GM18870 (cell line): ENCODE data around the gene PHF12.
"Not testable (repeated sequence)": the region's sequence is repeated elsewhere in the genome, so short reads cannot be mapped to it uniquely, and the experiment has no call there.

ENCODE experiments used
- ATAC-seq: cut with Tn5 transposase; IDR thresholded peaks from one replicate; pipeline ENCODE4 v1.9.1; 2021; ENCODE audit warnings: moderate library complexity; ENCODE audit not compliant: unreplicated experiment

The PHF12 gene

DNA sequence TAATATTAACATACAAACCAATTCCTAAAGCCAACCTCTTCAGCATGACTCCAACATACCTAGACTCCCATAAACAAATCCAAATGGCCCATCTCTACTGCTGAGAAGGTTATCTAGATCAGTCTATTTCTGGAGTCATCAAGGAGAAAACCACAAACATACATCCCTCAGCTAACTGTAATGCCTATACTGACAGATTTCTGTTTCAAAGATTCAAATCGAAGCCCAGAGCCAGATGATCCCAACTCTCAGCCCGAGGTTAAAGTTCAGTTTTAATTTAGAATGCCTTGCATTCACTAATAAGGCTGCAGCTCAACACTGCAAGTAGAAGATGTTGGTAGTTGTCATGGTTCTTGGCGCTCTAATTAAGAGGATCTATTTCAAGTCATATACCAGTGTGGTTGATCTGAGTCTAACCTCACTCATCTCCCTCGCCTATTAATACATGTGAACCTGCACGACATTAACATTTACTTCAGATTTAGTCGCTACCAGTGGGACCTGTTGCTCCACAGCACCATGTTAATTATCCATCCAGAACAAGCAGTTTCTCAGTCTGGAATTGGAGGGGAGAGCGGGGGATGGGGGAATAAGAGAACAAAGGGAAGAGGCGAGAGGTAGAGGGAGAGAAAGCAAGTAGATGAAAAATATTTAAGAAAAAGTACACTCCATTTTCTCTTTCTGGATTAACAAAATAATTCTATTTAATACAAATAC is 15.4 kb downstream of the PHF12 start:
- ATAC-seq, result no peak

DNA sequence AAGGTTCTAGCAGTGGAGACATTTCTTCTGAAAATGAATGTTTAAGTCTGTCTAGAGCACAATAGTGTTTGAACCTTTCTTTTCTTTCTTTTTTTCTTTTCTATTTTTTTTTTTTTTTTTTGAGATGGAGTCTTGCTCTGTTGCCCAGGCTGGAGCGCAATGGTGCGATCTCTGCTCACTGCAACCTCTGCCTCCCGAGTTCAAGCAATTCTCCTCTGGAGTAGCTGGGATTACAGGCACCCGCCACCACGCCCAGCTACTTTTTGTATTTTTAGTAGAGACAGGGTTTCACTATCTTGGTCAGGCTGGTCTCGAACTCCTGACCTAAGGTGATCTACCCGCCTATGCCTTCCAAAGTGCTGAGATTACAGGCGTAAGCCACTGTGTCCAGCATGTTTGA is 16.8 kb downstream of the PHF12 start:
- ATAC-seq, result not testable (repeated sequence)

DNA sequence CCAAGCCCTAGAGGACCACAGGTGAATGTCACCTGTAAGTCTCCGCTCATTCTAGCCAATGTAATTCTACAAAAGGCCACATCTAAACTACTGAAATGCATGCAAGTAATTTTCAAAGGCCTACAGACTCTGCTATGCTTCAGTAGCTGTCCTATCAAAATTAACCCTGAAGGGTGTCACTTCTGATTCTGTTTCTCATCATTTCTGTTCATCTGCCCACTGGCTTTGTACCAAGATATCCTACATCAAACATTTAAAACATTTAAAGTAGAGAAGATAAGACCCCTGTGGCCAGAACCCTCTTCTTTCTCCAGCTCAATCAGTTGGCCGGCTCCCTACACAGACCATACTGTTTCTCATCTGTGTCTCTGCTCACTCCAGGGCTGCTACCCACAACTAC is 21.5 kb downstream of the PHF12 start:
- no peak for ATAC-seq

DNA sequence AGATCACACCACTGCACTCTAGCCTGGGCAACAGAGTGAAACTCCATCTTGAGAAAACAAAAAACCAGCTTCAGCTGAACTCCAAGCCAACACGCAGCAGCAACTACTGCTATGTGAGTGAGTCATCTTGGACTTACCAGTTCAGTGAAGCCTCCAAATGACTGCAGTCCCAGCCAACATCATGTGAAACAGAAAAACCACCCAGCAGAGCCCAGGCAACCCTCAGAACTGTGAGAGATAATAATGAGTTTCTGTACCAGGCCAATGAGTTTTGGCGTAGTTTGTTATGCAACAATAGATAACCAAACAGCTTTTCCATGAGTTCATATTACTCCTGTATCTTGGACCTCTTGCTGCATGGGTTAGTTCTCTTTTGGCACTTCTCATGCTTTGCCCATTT is 23.3 kb downstream of the PHF12 start:
- no peak for ATAC-seq

DNA sequence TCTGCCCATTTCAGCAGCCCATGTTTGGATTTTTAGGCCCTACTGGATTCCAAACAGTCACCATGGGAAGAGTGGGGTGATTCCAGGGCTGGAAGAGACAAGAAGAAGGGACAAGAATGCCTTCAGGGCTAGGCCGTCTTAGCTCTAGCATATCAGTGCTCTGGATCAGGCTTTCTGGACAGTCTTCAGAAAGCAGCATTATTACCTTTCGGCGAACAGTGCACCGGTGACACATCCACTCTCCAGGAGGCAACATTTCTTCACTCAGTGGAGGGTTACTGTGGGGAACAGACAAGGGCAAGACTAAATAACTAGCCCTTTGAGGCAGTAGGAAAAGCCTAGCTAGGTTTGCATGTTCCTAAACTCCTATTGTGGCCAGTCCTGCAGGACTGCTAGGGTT is 24.5 kb downstream of the PHF12 start:
- ATAC-seq, result no peak

DNA sequence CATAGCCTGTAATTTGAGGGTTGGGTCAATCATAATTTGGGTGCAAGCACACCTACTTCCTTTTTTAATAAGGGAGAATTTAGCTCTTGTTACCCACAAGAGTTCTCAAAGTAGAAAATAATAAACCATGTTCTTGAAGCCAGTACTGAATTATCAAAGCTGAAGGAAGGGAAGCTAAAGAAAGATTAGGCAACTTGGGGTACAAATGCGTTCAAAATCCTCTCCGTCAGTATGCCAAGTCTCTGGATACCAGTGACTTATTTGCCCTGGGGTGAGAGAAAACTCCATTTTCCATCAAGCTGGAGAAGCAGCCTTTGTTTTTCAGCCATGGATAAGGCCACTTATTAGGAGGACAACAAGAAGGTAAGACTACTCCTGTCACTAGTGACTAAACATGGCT is 25.0 kb downstream of the PHF12 start:
- ATAC-seq, result no peak

DNA sequence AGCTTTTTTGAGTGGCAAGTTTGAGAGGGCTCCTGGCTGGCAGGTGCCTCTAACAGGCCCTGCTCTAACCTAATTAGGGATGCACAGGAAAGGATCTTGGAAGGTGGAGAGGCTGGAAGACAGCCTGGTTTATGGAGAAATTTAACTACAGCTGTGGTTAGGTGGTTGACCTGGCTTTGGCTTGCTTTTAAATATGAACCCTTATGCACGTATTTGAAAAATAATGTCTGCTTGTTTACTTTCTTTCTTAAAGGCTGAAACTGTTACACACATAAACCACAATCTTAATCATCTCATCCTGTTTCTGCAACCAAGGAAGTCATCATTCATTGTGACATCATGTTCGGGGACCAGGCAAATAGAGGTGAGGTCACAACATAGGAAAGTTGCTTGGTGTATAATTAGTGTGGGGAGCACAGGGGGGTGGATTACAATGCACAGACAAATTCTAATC is 25.4 kb downstream of the PHF12 start:
- no peak for ATAC-seq

DNA sequence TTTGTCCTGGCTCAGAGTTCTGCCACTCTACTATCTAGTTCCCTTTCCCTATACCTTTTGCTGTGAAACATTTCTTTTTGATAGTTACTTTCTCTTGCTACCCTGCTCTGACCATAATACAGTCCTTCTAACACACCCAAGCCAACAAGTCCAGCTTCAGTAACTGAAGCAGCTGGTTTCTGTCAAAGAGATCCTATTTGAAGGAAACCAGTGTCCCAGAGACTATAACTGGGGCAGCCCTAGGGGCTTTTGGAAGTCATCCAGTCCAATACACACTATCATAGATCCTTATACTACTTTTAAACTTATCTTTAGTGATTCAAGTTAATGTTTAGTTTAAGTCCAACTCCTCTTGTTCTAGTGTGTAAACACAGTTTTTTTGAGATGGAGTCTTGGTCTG is 31.1 kb downstream of the PHF12 start:
- no peak for ATAC-seq

DNA sequence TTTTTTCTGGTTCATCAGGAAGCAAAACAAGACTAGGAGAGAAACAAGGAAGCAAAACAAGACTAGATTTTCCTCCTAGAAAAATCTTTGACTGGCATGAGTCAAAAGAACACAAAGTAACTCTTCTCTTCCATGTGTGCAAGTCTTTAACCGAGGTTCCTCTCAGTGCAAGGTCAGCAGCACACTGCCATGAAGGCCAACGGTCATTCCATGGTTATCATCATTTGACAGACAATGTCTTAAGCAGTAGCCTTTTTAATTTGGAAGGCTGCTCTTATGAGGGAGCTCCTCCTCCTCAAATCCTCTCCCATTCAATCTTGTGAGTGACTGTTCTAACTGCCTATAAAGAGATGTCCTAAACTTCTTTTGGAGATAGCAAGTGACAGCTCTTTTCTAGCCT is 33.0 kb downstream of the PHF12 start:
- ATAC-seq, result no peak

DNA sequence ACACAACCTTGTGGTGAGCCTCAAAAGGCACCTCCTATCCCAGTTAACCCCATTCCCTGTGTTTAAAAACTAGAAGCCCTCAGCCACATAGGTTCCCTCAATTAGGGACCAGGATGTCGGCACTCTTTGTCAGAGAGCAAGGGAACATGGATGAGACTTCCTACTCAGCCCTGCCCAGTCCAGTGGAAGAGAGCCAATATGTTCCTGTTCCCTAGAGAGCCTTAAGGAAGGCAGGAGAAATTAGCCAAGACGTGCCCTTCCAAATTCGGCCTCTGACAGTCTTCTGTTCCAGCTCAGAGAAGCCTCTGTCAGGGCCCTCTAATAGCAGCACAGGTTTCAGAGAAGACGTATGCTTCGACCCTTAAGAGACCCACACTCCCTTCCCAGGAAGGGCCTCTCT is 33.9 kb downstream of the PHF12 start:
- ATAC-seq, result no peak

DNA sequence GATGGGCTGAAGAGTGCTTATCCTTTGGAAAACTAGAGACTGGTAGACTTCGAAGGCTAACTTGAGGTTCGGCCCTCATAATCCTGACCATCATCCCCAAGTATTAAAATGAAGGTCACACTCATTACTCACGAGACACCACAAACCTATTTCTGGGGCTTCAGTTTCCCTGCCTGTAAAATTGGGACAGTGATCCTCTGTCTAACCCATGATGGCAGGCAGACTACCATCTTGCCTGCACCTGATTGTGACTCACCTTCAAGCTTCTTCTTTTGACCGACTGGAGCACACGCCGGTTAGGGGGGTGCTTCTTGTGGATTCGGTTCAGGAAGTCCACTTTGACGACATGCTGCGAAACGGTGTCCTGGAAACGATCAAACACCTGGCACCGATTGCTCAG is 34.3 kb downstream of the PHF12 start:
- no peak for ATAC-seq

DNA sequence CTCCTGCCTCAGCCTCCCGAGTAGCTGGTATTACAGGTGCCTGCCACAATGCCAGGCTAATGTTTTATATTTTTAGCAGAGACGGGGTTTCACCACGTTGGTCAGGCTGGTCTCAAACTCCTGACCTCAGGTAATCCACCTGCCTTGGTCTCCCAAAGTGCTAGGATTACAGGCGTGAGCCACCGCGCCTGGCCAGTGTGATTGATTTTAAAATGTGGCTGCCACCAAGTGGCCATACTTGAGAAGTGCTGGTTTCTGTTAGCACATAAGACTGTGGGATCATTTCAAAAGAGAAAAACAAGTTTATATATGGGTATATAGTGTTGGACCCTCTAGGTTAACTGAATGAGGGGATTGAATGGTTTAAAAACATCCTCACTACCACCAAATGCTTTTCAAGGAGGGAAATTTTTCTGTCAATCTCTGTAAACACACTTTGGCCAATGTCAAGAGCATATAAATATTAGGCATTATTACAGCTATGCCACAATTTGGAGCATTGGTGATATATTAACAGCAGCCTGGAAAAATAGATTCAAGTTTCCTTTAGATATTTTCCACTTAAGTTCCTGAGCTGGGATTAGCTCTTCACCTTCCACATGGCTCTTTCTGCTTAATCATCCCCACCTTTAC is 34.9 kb downstream of the PHF12 start:
- ATAC-seq, result no peak

DNA sequence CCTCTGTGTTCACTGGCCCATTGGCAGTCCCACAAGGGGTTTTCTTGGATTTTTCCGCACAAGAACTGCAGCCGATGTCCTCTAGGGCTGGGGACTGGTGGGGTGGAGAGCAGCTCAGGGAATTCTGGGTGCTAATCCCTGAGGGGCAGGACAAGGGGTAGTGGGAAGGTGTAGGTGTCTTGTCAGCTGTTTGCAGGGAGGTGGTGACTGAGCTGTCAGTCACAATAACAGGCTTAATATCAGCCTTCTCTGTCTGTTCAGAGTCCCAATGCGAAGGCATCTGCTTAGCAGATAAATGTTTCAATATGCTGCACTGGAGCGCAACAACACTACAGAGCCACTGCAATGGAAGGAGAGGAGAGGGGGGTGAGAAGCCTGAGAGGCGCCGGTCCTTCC is 38.4 kb downstream of the PHF12 start:
- ATAC-seq, result no peak

DNA sequence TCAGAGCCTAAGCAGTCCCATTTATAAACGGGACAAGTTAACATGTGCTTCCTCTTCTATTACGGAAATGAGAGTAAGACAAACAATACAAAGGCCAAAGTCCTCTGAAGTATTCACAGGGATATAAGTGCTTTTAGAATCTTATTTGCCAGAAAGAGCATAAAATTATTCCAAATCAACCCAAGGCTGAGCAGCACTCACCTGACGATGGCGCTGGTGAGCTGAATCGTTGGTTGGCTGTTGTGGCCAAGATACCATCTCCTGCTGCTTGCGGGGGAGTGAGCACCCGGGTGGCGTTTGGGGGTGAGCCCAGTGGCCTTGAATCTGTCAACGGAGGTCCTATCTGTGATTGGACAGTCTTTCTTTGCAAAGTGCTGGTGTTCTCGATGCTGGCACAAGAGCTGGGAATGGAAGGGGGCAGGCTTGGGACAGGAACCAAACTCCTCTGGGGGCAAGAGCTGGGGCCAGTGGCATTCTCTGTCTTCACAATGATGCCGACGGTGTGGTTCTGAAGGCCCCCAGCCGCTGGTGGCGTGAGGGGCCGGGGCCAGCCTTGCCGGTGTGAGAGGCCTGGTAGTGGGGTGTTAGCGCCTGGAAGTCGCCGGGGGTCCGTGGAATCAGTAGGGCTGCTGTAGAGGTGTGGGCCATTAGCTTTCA is 38.9 kb downstream of the PHF12 start:
- no peak for ATAC-seq

DNA sequence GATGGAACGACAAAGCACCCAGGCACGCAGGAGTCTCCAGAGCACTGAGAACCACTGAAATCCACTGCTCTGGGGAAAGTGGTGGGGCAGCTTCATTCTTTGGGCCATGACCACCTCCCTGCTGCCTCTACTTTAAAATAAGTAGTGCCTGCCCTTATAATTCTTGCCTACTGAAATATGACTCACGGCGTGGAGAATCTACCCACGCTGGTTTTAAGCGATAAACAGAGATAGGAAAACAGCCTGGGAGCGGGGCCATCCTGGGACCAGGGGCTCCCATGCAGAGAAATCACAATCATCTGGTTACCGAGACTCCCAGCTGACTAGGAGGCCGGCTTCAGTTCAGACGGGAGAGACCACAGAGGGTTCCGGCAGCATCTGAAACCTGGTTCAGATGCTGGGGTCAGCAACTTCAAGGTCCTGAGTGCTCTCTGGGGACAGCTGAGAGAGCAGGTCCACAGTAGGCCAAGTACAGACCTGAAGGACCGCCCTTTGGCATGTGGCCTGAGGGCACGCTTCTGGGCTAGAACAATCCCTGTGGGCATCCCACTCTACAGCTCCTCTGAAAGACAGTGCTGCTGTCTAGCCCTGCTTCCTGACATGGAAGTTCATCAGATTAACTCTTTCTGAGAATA is 39.8 kb downstream of the PHF12 start:
- ATAC-seq, result no peak

DNA sequence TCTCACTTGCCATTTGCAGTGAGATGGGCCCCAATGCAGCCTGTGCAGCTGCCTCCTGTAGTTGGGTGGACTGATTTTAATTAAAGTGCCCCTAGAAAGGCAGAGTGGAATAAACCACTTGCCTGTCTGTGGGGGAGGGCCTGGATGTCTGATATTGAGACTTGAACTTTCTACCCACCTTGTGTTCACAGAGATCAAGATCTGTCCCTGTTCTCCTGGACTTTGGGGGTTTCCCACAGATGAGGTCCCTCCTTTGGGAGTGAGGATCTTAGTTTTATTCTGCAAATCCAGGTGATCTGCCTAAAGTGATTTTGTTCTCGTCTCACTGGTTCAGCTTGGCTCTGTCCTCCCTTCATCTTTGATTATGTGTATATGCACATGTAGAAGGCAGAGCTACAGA is 40.8 kb downstream of the PHF12 start:
- ATAC-seq, result no peak

DNA sequence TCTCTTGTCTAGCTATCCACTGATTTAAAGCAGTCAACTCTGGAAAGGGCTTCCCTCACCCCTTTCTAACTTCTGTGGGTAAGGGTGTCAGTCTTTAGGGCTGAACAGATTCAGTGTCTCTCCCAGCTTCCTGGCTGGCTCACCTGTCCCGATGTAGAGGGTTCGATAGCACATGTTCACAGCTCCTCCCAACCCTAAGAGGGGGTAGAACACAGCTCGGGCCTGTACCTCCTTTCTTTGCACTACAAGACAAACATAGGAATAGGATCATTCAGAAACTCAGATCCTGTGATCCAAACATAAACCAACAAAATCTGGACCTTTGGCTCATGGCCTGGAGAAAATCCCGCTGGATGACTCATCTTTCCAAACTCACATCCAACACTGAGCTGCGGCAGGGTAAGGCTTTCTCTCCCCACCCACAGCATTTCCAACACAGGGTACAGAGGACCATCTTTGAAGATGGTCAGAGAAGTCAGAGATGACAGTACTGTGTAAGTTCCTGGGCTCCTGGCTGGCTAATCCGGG is 42.6 kb downstream of the PHF12 start:
- no peak for ATAC-seq

DNA sequence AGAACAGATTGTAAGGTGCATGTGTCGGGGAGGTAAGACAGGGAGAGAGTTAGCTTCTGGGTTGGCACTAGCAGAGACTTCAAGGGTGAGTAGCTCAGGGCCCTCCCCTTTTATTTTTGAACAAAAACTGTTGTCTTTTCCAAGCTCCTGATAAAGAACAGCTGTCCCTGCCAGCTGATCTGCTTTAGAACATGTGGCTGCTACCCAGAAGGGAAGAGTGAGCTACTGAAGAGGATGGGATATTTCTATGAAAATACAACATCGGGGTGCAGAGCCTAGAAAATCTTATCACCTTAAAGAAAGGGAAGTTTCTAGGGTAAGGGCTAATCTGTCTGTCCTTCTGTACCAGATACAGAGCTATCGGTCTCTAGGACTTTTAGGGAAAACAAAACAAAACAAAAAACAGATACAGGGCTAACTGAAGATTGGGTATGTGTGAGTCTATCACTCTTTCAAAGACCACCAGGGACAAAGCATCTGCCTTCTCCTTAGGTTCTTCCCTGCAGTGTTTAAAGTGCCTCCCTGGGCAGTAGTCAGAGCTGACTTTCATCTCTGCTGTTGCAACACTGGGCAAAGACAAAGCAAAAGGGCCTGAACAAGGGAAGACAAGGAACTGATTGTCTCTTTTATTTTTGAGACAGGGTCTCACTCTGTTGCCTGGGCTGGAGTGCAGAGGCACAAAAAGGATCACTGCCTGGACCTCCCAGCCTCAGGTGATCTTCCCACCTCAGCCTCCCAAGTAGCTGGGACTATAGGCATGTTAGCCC is 43.4 kb downstream of the PHF12 start:
- no peak for ATAC-seq

DNA sequence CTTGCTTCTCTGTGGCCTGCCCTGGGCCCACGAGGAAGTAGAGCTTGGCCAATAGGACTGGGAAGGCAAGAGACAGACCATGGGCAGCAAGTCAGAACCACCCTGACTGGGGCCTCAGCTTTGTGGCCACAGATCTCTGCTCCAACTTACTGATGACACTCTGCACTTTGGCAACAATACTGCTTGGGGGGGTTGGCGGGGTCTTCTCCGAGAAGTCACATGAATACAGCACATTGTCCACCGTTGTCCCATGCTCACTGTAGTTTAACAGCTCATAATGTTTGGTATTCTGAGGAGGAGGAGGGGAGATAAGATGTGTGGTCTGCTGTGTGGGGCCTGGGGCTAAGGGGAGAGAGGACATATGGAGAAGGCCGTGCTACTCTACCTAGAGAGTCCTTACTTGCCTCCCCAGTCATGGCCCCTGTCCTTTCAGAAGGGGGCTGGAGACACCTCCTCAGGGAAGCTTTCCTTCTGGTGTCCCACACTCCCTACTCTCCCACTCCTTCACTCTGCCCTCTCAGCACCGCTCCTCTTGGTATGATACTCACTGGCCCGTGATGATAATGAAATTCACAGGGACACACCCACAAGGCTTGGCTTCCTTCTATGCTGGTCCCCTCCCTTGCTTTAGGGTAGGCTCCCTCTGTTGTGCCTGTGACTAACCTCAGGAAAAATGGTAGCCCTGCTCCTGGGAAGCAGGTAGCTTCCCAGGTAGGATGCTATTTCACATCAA is 44.4 kb downstream of the PHF12 start:
- no peak for ATAC-seq

DNA sequence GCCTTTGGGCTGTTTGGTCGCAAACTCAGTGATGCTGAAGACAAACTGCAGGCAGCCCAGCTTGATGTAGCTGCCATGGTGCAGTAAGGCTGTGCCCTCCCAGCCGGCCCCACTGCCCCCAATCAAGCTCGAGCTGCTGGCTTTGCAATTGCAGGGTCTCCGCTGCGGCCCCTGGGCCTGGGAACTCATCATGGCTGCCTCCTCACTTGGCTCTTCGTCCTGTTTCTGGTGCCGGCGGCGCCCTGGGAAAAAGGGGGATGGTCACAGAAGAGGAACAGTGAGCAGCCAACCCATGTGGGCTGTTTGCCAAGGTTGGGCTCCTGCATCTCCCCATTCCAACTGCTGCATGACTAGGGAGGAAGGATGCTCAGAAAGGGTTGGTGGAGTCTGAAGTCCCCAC is 45.0 kb downstream of the PHF12 start:
- ATAC-seq, result no peak
